ENCODE measurements around the gene PHACTR3.

GRCh38 chr20:59771506-59772372, 167.4 kb downstream of the PHACTR3 start:
- TF ChIP-seq CREB1 (CRISPR knock-in tag; IDR thresholded peaks at IDR 0.05; ENCODE audit: low read depth) (no peak), EZH2phosphoT487 (IDR thresholded peaks at IDR 0.05; ENCODE audit: unreplicated experiment) (no peak)
